Smooth muscle cell (in vitro differentiated cells): ENCODE measurements around the gene APOF. TPM values are rescaled to one million over a fixed set of nuclear protein-coding genes. Genes with fewer than 3 reads are reported as not detected.

Experiments
- DNase-seq: peaks from one replicate; lab custom pipeline; 2025; ENCODE audit not compliant: unreplicated experiment; lab: John Stamatoyannopoulos, UW
- H2AFZ ChIP-seq: fragments of 200-600 bp; sonication (generic); 2 replicates; pipeline ENCODE4 v1.6.0; 2016; ENCODE audit warnings: antibody characterized with exemption, low read depth, mild to moderate bottlenecking
- H3F3A ChIP-seq: fragments of 200-600 bp; sonication (generic); 2 replicates; pipeline ENCODE4 v1.6.0; 2017; ENCODE audit warnings: antibody characterized with exemption, low read depth
- H3K27ac ChIP-seq: fragments of 200-600 bp; sonication (generic); 2 replicates; pipeline ENCODE4 v1.5.1; 2016; ENCODE audit warnings: low read depth, mild to moderate bottlenecking
- H3K27me3 ChIP-seq: fragments of 200-600 bp; sonication (generic); 2 replicates; pipeline ENCODE4 v1.6.1; 2016; ENCODE audit warnings: low read depth, mild to moderate bottlenecking
- H3K36me3 ChIP-seq: fragments of 200-600 bp; sonication (generic); 2 replicates; pipeline ENCODE4 v1.5.1; 2016; ENCODE audit warnings: low read depth
- H3K4me1 ChIP-seq: fragments of 200-600 bp; sonication (generic); 2 replicates; pipeline ENCODE4 v1.5.1; 2016; ENCODE audit warnings: low read depth
- H3K4me2 ChIP-seq: fragments of 200-600 bp; sonication (generic); 2 replicates; pipeline ENCODE4 v1.6.0; 2016; ENCODE audit warnings: mild to moderate bottlenecking
- H3K4me3 ChIP-seq: fragments of 200-600 bp; sonication (generic); 2 replicates; pipeline ENCODE4 v1.5.1; 2016; ENCODE audit warnings: mild to moderate bottlenecking
- H3K79me2 ChIP-seq: fragments of 200-600 bp; sonication (generic); 2 replicates; pipeline ENCODE4 v1.6.0; 2016; ENCODE audit warnings: low read depth, mild to moderate bottlenecking
- H3K9ac ChIP-seq: fragments of 200-600 bp; sonication (generic); 2 replicates; pipeline ENCODE4 v1.6.0; 2016; ENCODE audit warnings: low read depth
- H3K9me3 ChIP-seq: fragments of 200-600 bp; sonication (generic); replicated peaks from 2 replicates; pipeline ENCODE4 v1.5.1; 2016; ENCODE audit warnings: low read depth
- H4K20me1 ChIP-seq: fragments of 200-600 bp; sonication (generic); 2 replicates; pipeline ENCODE4 v1.6.0; 2016; ENCODE audit warnings: low read depth
- WGBS: methylation state at CpG from one replicate; pipeline ENCODE4 v1.1.7; 2016; ENCODE audit warnings: low lambda C conversion rate; 5-methylcytosine and 5-hydroxymethylcytosine counted together
- polyA plus RNA-seq: library from polyadenylated mRNA; unstranded; fragments of >200 nt; fragmentation: Nextera tagmentation; extraction: Ambion mirVana; gene quantifications from 2 replicates; pipeline ENCODE4 v1.2.1, GENCODE V29; 2016
- small RNA-seq: library from RNA; depleted of rRNA; stranded (forward); fragments of <200 nt; gene quantifications from one replicate; pipeline ENCODE3, GENCODE V24; 2014
- total RNA-seq: library from RNA; depleted of rRNA; stranded (reverse); fragments of >200 nt; gene quantifications from 2 replicates; pipeline ENCODE4 v1.2.3, GENCODE V29; 2014
- TF ChIP-seq, protein P1 (sequence below): fragments of 200-600 bp; sonication (generic); IDR thresholded peaks from 2 replicates; pipeline ENCODE4 v1.5.1; 2017; ENCODE audit warnings: borderline replicate concordance, mild to moderate bottlenecking, antibody characterized with exemption; ENCODE audit not compliant: insufficient read depth, poor library complexity, severe bottlenecking

APOF gene
- total and polyA plus RNA-seq, 2 experiments from 2014 or later, result not detected

DNA sequence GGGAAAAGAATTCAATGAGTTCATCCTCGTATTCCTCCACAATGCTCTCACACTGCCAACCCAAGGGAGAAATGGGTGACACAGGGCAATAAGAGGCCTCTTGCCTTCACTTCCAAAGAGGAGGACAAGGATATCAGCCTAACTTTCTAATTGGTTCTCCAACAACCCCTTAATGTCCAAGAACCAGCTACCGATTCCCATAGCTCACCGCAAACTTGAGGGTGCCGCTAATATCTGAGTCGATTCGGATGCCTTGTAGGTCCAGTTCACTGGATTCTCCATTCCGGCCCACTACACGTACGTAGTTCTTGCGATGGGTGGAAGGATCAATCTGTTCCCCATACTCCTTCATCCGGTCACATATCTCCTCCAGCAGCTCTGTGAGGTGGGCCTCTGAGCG, 51.7 kb downstream of the APOF start:
- DNase-seq, result no peak
- H3K27ac ChIP-seq, result no peak overlapping the region

More for the DNA sequence above, 51.7 kb downstream of the APOF start:
- Histone ChIP-seq H3K9me3 (no peaks in the 10 kb centered on the region), H3K4me2 (no peak overlapping the region), H3K27me3 (no peaks in the 10 kb centered on the region), H3K4me1 (peaks cover 8% of the 10 kb centered on the region), H4K20me1 (no peaks in the 10 kb centered on the region), H3K4me3 (no peak overlapping the region), H3F3A (peaks cover 7% of the 10 kb centered on the region), H2AFZ (no peak overlapping the region), H3K79me2 (peaks cover 20% of the 10 kb centered on the region), H3K9ac (no peak overlapping the region), H3K36me3 (peaks cover 13% of the 10 kb centered on the region)
- WGBS, result 97% methylated on average over 12 of the region's 12 CpGs
- TF ChIP-seq, protein P1, sequence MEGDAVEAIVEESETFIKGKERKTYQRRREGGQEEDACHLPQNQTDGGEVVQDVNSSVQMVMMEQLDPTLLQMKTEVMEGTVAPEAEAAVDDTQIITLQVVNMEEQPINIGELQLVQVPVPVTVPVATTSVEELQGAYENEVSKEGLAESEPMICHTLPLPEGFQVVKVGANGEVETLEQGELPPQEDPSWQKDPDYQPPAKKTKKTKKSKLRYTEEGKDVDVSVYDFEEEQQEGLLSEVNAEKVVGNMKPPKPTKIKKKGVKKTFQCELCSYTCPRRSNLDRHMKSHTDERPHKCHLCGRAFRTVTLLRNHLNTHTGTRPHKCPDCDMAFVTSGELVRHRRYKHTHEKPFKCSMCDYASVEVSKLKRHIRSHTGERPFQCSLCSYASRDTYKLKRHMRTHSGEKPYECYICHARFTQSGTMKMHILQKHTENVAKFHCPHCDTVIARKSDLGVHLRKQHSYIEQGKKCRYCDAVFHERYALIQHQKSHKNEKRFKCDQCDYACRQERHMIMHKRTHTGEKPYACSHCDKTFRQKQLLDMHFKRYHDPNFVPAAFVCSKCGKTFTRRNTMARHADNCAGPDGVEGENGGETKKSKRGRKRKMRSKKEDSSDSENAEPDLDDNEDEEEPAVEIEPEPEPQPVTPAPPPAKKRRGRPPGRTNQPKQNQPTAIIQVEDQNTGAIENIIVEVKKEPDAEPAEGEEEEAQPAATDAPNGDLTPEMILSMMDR, result no peak

Small RNA genes lying within 50 kb of the gene (small RNA-seq; reads per million reads assigned to genes)
- not detected for gene RNU7-40P

Other genes starting within 250 kb of the APOF start
- 2,929 and 3,246 TPM in 2 replicates for gene RPL41, start 246.2 kb downstream of the APOF start, total RNA-seq
- gene RPL41, start 246.2 kb downstream of the APOF start, polyA plus RNA-seq, result 2,414 and 2,571 TPM in 2 replicates
- 1.9 and 6.7 TPM in 2 replicates for gene ZC3H10, start 244.6 kb downstream of the APOF start, total RNA-seq
- 2.8 TPM in 2 replicates for gene ZC3H10, start 244.6 kb downstream of the APOF start, polyA plus RNA-seq
- 76.0 and 87.7 TPM in 2 replicates for gene ESYT1, start 234.6 kb downstream of the APOF start, total RNA-seq
- gene ESYT1, start 234.6 kb downstream of the APOF start, polyA plus RNA-seq, result 69.5 and 77.0 TPM in 2 replicates
- gene MYL6B, start 210.3 kb downstream of the APOF start, total RNA-seq, result 44.5 and 59.0 TPM in 2 replicates
- gene MYL6B, start 210.3 kb downstream of the APOF start, polyA plus RNA-seq, result 107 and 121 TPM in 2 replicates
- 2,329 and 2,776 TPM in 2 replicates for gene MYL6, start 204.5 kb downstream of the APOF start, total RNA-seq
- gene MYL6, start 204.5 kb downstream of the APOF start, polyA plus RNA-seq, result 4,165 and 4,181 TPM in 2 replicates
- gene SMARCC2, start 173.4 kb downstream of the APOF start, total RNA-seq, result 28.2 and 43.8 TPM in 2 replicates
- gene SMARCC2, start 173.4 kb downstream of the APOF start, polyA plus RNA-seq, result 32.2 and 39.2 TPM in 2 replicates
- gene RNF41, start 140.9 kb downstream of the APOF start, total RNA-seq, result 46.1 and 65.2 TPM in 2 replicates
- 19.4 and 22.2 TPM in 2 replicates for gene RNF41, start 140.9 kb downstream of the APOF start, polyA plus RNA-seq
- 20.9 and 33.8 TPM in 2 replicates for gene NABP2, start 138.5 kb downstream of the APOF start, total RNA-seq
- gene NABP2, start 138.5 kb downstream of the APOF start, polyA plus RNA-seq, result 14.2 and 16.4 TPM in 2 replicates
- 0.36 and 0.99 TPM in 2 replicates for gene SLC39A5, start 132.8 kb downstream of the APOF start, total RNA-seq
- gene SLC39A5, start 132.8 kb downstream of the APOF start, polyA plus RNA-seq, result not detected in 2 replicates
- gene ANKRD52, start 104.5 kb downstream of the APOF start, total RNA-seq, result 31.4 and 32.5 TPM in 2 replicates
- gene ANKRD52, start 104.5 kb downstream of the APOF start, polyA plus RNA-seq, result 49.9 and 54.0 TPM in 2 replicates
- 8.7 and 11.0 TPM in 2 replicates for gene COQ10A, start 95.9 kb downstream of the APOF start, total RNA-seq
- gene COQ10A, start 95.9 kb downstream of the APOF start, polyA plus RNA-seq, result 9.8 and 16.8 TPM in 2 replicates
- 96.5 and 138 TPM in 2 replicates for gene CS, start 62.5 kb downstream of the APOF start, total RNA-seq
- 83.3 and 107 TPM in 2 replicates for gene CS, start 62.5 kb downstream of the APOF start, polyA plus RNA-seq
- gene CNPY2, start 46.9 kb downstream of the APOF start, total RNA-seq, result 147 and 171 TPM in 2 replicates
- 334 and 342 TPM in 2 replicates for gene CNPY2, start 46.9 kb downstream of the APOF start, polyA plus RNA-seq
- gene PAN2, start 28.9 kb downstream of the APOF start, total RNA-seq, result 20.3 and 55.6 TPM in 2 replicates
- gene PAN2, start 28.9 kb downstream of the APOF start, polyA plus RNA-seq, result 12.9 and 14.7 TPM in 2 replicates
- 0.54 and 1.9 TPM in 2 replicates for gene IL23A, start 24.0 kb downstream of the APOF start, total RNA-seq
- gene IL23A, start 24.0 kb downstream of the APOF start, polyA plus RNA-seq, result 0.35 and 0.85 TPM in 2 replicates
- gene STAT2, start 2.8 kb downstream of the APOF start, total RNA-seq, result 141 and 148 TPM in 2 replicates
- gene STAT2, start 2.8 kb downstream of the APOF start, polyA plus RNA-seq, result 94.6 and 108 TPM in 2 replicates
- gene TIMELESS, start 86.6 kb upstream of the APOF start, total RNA-seq, result 6.3 and 7.2 TPM in 2 replicates
- 9.9 and 11.7 TPM in 2 replicates for gene TIMELESS, start 86.6 kb upstream of the APOF start, polyA plus RNA-seq
- gene MIP, start 91.8 kb upstream of the APOF start, total RNA-seq, result not detected in 2 replicates
- gene MIP, start 91.8 kb upstream of the APOF start, polyA plus RNA-seq, result 0.19 TPM in 1 of 2 replicates, not detected in the other
- gene SPRYD4, start 105.7 kb upstream of the APOF start, total RNA-seq, result 1.0 and 1.1 TPM in 2 replicates
- 0.71 and 1.6 TPM in 2 replicates for gene SPRYD4, start 105.7 kb upstream of the APOF start, polyA plus RNA-seq
- gene GLS2, start 125.3 kb upstream of the APOF start, total RNA-seq, result 0.09 and 0.76 TPM in 2 replicates
- 0.37 and 1.8 TPM in 2 replicates for gene GLS2, start 125.3 kb upstream of the APOF start, polyA plus RNA-seq
- gene RBMS2, start 159.0 kb upstream of the APOF start, total RNA-seq, result 20.6 and 24.7 TPM in 2 replicates
- 14.5 and 16.8 TPM in 2 replicates for gene RBMS2, start 159.0 kb upstream of the APOF start, polyA plus RNA-seq